Liver (tissue), 9 donors: ENCODE measurements around the gene NFU1. TPM values are rescaled to one million over a fixed set of nuclear protein-coding genes. Genes with fewer than 3 reads are reported as not detected.
A peak's percentile ranks its signal among the peaks of the same experiment; 100 is the strongest.

Source experiments
- DNase-seq: peaks from one replicate; pipeline ENCODE4 v3.0.0-alpha.2; 2017; ENCODE audit warnings: low spot score
- H3K27ac ChIP-seq, 2 donors: one replicate each; pipeline ENCODE4 v1.7.0; 2013; ENCODE audit warnings: inconsistent platforms in 2 of 2, low read length in 2 of 2, control low read depth in 1 of 2, low read depth in 1 of 2, mild to moderate bottlenecking in 1 of 2
- H3K27me3 ChIP-seq, 4 donors: one replicate each; pipeline versions ENCODE4 v1.6.1 to v1.7.0; 2013; ENCODE audit warnings: low read length in 3 of 4, inconsistent platforms in 1 of 4, mild to moderate bottlenecking in 1 of 4, moderate library complexity in 1 of 4; ENCODE audit not compliant: control insufficient read depth in 4 of 4, insufficient read depth in 4 of 4
- H3K36me3 ChIP-seq, 4 donors: one replicate each; pipeline versions ENCODE4 v1.6.1 to v1.7.0; 2013; ENCODE audit warnings: low read length in 3 of 4, mild to moderate bottlenecking in 3 of 4, low read depth in 1 of 4, moderate library complexity in 1 of 4; ENCODE audit not compliant: control insufficient read depth in 4 of 4, insufficient read depth in 3 of 4
- H3K4me1 ChIP-seq, 4 donors: one replicate each; pipeline versions ENCODE4 v1.6.1 to v1.7.0; 2013; ENCODE audit warnings: low read length in 3 of 4, mild to moderate bottlenecking in 3 of 4, moderate library complexity in 1 of 4; ENCODE audit not compliant: control insufficient read depth in 4 of 4, insufficient read depth in 4 of 4
- H3K4me3 ChIP-seq, 3 donors: one replicate each; pipeline versions ENCODE4 v1.6.1 to v1.7.0; 2013; ENCODE audit warnings: low read length in 3 of 3, control low read depth in 1 of 3, low read depth in 1 of 3, mild to moderate bottlenecking in 1 of 3
- H3K9ac ChIP-seq, 2 donors: one replicate each; pipeline ENCODE4 v1.7.0; 2013; ENCODE audit warnings: low read length in 2 of 2, mild to moderate bottlenecking in 2 of 2, moderate library complexity in 2 of 2, control low read depth in 1 of 2, low read depth in 1 of 2
- H3K9me3 ChIP-seq, 4 donors: one replicate each; pipeline versions ENCODE4 v1.6.1 to v1.7.0; 2013; ENCODE audit warnings: low read length in 3 of 4; ENCODE audit not compliant: control insufficient read depth in 4 of 4
- EGR1 ChIP-seq, 2 donors: IDR thresholded peaks; 2 replicates each; pipeline ENCODE4 v1.6.1; 2016 to 2018; ENCODE audit warnings: antibody characterized with exemption in 2 of 2, low read depth in 2 of 2
- FOXA1 ChIP-seq: IDR thresholded peaks from 2 replicates; pipeline ENCODE4 v1.6.1; 2016; ENCODE audit warnings: antibody characterized with exemption
- FOXA2 ChIP-seq: IDR thresholded peaks from 2 replicates; pipeline ENCODE4 v1.6.1; 2016; ENCODE audit warnings: antibody characterized with exemption
- GABPA ChIP-seq, 2 donors: IDR thresholded peaks in 1 of 2; conservative IDR thresholded peaks in 1 of 2; 2 replicates each; pipeline ENCODE4 v1.6.1; 2016; ENCODE audit warnings: antibody characterized with exemption in 2 of 2, mild to moderate bottlenecking in 1 of 2, moderate library complexity in 1 of 2
- HNF4A ChIP-seq, 2 donors: conservative IDR thresholded peaks; 2 replicates each; pipeline ENCODE4 v1.6.1; 2016; ENCODE audit warnings: antibody characterized with exemption in 2 of 2, mild to moderate bottlenecking in 2 of 2
- HNF4G ChIP-seq: IDR thresholded peaks from 2 replicates; pipeline ENCODE4 v1.6.1; 2016; ENCODE audit warnings: antibody characterized with exemption
- JUND ChIP-seq, 2 donors: IDR thresholded peaks; 2 replicates each; pipeline ENCODE4 v1.6.1; 2016; ENCODE audit warnings: antibody characterized with exemption in 2 of 2
- NR2F2 ChIP-seq: IDR thresholded peaks from 2 replicates; pipeline ENCODE4 v1.6.1; 2016; ENCODE audit warnings: antibody characterized with exemption
- RAD21 ChIP-seq, 2 donors: IDR thresholded peaks; 2 replicates each; pipeline ENCODE4 v1.6.1; 2016; ENCODE audit warnings: antibody characterized with exemption in 2 of 2, mild to moderate bottlenecking in 2 of 2
- RXRA ChIP-seq, 2 donors: IDR thresholded peaks; 2 replicates each; pipeline ENCODE4 v1.6.1; 2017 to 2018; ENCODE audit warnings: antibody characterized with exemption in 2 of 2, mild to moderate bottlenecking in 1 of 2
- SP1 ChIP-seq: IDR thresholded peaks from 2 replicates; pipeline ENCODE4 v1.6.1; 2018; ENCODE audit warnings: antibody characterized with exemption, mild to moderate bottlenecking
- TAF1 ChIP-seq: conservative IDR thresholded peaks from 2 replicates; pipeline ENCODE4 v1.6.1; 2016; ENCODE audit warnings: antibody characterized with exemption, mild to moderate bottlenecking
- YY1 ChIP-seq: IDR thresholded peaks from 2 replicates; pipeline ENCODE4 v1.6.1; 2016; ENCODE audit warnings: antibody characterized with exemption, mild to moderate bottlenecking
- WGBS: extraction: QIAGEN DNeasy Blood & Tissue Kit; methylation state at CpG from one replicate; pipeline ENCODE4 v1.1.7; 2013; 5-methylcytosine and 5-hydroxymethylcytosine counted together
- polyA plus RNA-seq, 2 donors: library from polyadenylated mRNA; stranded (reverse) in 1 of 2; unstranded in 1 of 2; fragments of 200-250 nt in 1 of 2; fragments of >200 nt in 1 of 2; fragmentation: Nextera tagmentation in 1 of 2; extraction: Ambion mirVana in 1 of 2; gene quantifications; one replicate each; pipeline versions ENCODE4 v1.2.1 to v1.2.3, GENCODE V29; 2013 to 2015
- total RNA-seq, 2 donors: library from RNA; depleted of rRNA; stranded (reverse); fragments of >200 nt; gene quantifications; one replicate each; pipeline ENCODE4 v1.2.3, GENCODE V29; 2014
- TF ChIP-seq, protein P1 (sequence below): IDR thresholded peaks from 2 replicates; pipeline ENCODE4 v1.6.1; 2016; ENCODE audit warnings: antibody characterized with exemption
- TF ChIP-seq, protein P2 (sequence below): fragments of 150-350 bp; IDR thresholded peaks from 2 replicates; pipeline ENCODE4 v1.5.1; 2017; ENCODE audit warnings: improper control_type of control experiment, low read depth, low read length; ENCODE audit not compliant: missing input control
- TF ChIP-seq, protein P3 (sequence below): IDR thresholded peaks from 2 replicates; pipeline ENCODE4 v1.6.1; 2016; ENCODE audit warnings: antibody characterized with exemption, mild to moderate bottlenecking
- TF ChIP-seq, protein P4 (sequence below): IDR thresholded peaks from 2 replicates; pipeline ENCODE4 v1.6.1; 2016; ENCODE audit warnings: antibody characterized with exemption
- TF ChIP-seq, protein P5 (sequence below): IDR thresholded peaks from 2 replicates; pipeline ENCODE4 v1.6.1; 2016; ENCODE audit warnings: antibody characterized with exemption
- donor health status: healthy.
- donor health status: healthy.
- donor health status: healthy.
- donor health status: healthy.
- donor health status: healthy.

NFU1 gene
- total and polyA plus RNA-seq, 4 donors: 7.4 to 37.4 (median 16.0) TPM

DNA sequence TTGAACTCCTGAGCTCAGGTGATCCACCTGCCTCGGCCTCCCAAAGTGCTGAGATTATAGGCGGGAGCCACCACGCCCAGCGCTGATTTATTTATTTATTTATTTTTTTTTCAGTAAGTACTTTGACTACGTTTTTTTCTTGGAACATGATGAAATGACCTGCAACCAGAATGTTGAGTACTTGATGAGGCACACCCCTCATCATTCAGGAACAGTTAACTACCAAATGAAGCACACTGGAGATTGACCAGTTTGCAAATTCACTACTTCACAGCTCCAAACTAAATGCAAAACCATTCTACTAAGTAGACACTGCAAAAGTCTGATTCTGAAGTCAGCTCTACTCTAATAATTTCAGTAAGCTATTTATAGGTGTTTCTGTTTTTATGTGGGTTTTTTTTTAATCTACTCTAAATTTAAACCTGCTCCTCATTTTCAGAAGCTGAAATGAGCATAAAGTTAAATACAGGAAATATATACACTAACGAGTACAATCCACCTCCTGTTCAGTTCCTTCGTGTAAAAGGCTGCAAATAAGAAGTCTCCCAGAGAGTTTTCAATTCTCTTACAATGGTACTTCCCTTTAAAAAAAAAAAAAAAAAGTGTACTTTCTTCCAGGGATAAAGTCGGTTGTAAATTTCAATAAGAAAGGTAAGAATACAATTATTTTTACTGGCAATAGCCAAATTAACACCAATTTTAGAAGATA, 51.6 kb downstream of the NFU1 start:
- H3K27ac ChIP-seq: no peak overlapping the region
- TF ChIP-seq SP1 (no peak), RAD21 (IDR thresholded peaks at IDR 0.05) (no peak), GABPA (IDR thresholded peaks at IDR 0.05 in 1 of 2, conservative IDR thresholded peaks at IDR 0.05 in 1 of 2) (no peak), RXRA (IDR thresholded peaks at IDR 0.05) (no peak), YY1 (no peak), FOXA1 (no peak), FOXA2 (no peak), NR2F2 (no peak), TAF1 (no peak), HNF4G (no peak), JUND (IDR thresholded peaks at IDR 0.05) (no peak), EGR1 (IDR thresholded peaks at IDR 0.05; ENCODE audit: low read depth in 2 of 2) (no peak), HNF4A (conservative IDR thresholded peaks at IDR 0.05) (no peak)
- TF ChIP-seq, protein P1, sequence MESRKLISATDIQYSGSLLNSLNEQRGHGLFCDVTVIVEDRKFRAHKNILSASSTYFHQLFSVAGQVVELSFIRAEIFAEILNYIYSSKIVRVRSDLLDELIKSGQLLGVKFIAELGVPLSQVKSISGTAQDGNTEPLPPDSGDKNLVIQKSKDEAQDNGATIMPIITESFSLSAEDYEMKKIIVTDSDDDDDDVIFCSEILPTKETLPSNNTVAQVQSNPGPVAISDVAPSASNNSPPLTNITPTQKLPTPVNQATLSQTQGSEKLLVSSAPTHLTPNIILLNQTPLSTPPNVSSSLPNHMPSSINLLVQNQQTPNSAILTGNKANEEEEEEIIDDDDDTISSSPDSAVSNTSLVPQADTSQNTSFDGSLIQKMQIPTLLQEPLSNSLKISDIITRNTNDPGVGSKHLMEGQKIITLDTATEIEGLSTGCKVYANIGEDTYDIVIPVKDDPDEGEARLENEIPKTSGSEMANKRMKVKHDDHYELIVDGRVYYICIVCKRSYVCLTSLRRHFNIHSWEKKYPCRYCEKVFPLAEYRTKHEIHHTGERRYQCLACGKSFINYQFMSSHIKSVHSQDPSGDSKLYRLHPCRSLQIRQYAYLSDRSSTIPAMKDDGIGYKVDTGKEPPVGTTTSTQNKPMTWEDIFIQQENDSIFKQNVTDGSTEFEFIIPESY: no peak
- TF ChIP-seq, protein P2, sequence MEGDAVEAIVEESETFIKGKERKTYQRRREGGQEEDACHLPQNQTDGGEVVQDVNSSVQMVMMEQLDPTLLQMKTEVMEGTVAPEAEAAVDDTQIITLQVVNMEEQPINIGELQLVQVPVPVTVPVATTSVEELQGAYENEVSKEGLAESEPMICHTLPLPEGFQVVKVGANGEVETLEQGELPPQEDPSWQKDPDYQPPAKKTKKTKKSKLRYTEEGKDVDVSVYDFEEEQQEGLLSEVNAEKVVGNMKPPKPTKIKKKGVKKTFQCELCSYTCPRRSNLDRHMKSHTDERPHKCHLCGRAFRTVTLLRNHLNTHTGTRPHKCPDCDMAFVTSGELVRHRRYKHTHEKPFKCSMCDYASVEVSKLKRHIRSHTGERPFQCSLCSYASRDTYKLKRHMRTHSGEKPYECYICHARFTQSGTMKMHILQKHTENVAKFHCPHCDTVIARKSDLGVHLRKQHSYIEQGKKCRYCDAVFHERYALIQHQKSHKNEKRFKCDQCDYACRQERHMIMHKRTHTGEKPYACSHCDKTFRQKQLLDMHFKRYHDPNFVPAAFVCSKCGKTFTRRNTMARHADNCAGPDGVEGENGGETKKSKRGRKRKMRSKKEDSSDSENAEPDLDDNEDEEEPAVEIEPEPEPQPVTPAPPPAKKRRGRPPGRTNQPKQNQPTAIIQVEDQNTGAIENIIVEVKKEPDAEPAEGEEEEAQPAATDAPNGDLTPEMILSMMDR: no peak
- TF ChIP-seq, protein P3, sequence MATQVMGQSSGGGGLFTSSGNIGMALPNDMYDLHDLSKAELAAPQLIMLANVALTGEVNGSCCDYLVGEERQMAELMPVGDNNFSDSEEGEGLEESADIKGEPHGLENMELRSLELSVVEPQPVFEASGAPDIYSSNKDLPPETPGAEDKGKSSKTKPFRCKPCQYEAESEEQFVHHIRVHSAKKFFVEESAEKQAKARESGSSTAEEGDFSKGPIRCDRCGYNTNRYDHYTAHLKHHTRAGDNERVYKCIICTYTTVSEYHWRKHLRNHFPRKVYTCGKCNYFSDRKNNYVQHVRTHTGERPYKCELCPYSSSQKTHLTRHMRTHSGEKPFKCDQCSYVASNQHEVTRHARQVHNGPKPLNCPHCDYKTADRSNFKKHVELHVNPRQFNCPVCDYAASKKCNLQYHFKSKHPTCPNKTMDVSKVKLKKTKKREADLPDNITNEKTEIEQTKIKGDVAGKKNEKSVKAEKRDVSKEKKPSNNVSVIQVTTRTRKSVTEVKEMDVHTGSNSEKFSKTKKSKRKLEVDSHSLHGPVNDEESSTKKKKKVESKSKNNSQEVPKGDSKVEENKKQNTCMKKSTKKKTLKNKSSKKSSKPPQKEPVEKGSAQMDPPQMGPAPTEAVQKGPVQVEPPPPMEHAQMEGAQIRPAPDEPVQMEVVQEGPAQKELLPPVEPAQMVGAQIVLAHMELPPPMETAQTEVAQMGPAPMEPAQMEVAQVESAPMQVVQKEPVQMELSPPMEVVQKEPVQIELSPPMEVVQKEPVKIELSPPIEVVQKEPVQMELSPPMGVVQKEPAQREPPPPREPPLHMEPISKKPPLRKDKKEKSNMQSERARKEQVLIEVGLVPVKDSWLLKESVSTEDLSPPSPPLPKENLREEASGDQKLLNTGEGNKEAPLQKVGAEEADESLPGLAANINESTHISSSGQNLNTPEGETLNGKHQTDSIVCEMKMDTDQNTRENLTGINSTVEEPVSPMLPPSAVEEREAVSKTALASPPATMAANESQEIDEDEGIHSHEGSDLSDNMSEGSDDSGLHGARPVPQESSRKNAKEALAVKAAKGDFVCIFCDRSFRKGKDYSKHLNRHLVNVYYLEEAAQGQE: no peak
- TF ChIP-seq, protein P4, sequence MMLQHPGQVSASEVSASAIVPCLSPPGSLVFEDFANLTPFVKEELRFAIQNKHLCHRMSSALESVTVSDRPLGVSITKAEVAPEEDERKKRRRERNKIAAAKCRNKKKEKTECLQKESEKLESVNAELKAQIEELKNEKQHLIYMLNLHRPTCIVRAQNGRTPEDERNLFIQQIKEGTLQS: no peak
- TF ChIP-seq, protein P5, sequence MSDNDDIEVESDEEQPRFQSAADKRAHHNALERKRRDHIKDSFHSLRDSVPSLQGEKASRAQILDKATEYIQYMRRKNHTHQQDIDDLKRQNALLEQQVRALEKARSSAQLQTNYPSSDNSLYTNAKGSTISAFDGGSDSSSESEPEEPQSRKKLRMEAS: no peak
- no peak for DNase-seq
- H3K36me3 ChIP-seq: no peaks in the 10 kb centered on the region
- H3K4me1 ChIP-seq: peaks cover 5 to 16% (median 11%) of the 10 kb centered on the region in 4 donors
- H3K27me3 ChIP-seq: no peaks in the 10 kb centered on the region
- H3K9ac ChIP-seq: peak overlapping the region in 1 of 2 donors; percentile 38
- WGBS: 67% methylated on average over 8 of the region's 8 CpGs
- H3K4me3 ChIP-seq: peak overlapping the region in 2 of 3 donors; percentile 77 to 99
- H3K9me3 ChIP-seq: no peaks in the 10 kb centered on the region
